Colonic mucosa (tissue), 4 donors: ENCODE data around the gene RALGPS1. TPM values are rescaled to one million over a fixed set of nuclear protein-coding genes. Genes with fewer than 3 reads are reported as not detected.

ENCODE experiments used
- DNase-seq: peaks from one replicate; pipeline ENCODE4 v3.0.0-alpha.2; 2020
- H3K27ac ChIP-seq: fragments of 200-600 bp; one replicate; pipeline ENCODE4 v1.8.0; 2021
- H3K27me3 ChIP-seq: fragments of 200-600 bp; one replicate; pipeline ENCODE4 v1.8.0; 2021
- H3K36me3 ChIP-seq: fragments of 200-600 bp; one replicate; pipeline ENCODE4 v1.8.0; 2021
- H3K4me1 ChIP-seq: fragments of 200-600 bp; one replicate; pipeline ENCODE4 v1.8.0; 2021; ENCODE audit warnings: mild to moderate bottlenecking
- H3K4me3 ChIP-seq: fragments of 200-600 bp; one replicate; pipeline ENCODE4 v1.8.0; 2021
- H3K9ac ChIP-seq, 2 donors: one replicate each; pipeline ENCODE4 v1.7.0; 2013; ENCODE audit warnings: control low read depth in 2 of 2, low read depth in 2 of 2, low read length in 2 of 2
- H3K9me3 ChIP-seq: fragments of 200-600 bp; one replicate; pipeline ENCODE4 v1.8.0; 2021
- intact Hi-C: fragments of 100-400 bp; cut with DNase I; formaldehyde crosslinking; loops from one replicate; pipeline ENCODE4 v1.14.1; 2022
- total RNA-seq, 2 donors: library from RNA; stranded (reverse); fragmentation: NEBNext Ultra II Directional in 1 of 2; extraction: Animal tissue kit (Norgen Biotek cat#: 25700) in 1 of 2; gene quantifications; one replicate each; pipeline ENCODE4 v1.2.1, GENCODE V29; 2021
- TF ChIP-seq, protein P1 (sequence below): fragments of 200-600 bp; IDR thresholded peaks from one replicate; pipeline ENCODE4 v1.8.0; 2022; ENCODE audit warnings: antibody characterized with exemption, mild to moderate bottlenecking
- donor health status: healthy.
- donor health status: DM: no; HTN: no; CAD: no.
- donor health status: DM: no; HTN: no; CAD: no.

RALGPS1 gene
- total RNA-seq, 2 donors from 2014 or later = 22.6 to 27.2 TPM

DNA sequence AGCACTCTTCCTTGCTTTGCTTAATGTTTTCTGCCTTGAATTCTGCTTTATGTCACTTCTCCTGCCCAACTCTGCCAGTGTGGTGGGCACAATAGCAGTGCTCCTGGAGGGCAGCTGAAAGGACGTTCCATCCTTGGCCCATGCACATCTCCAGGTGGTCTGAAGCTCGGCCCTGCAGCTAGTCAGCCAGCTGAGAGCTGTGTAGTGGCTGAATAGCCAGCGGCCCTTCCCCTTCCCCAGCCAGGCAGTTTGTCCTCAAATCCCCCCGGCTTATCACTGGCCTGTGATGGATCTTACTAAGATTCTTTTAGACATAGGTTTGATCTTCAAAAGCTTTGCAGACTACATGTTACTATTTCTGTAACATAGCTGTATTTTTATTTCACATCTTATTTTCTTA, 250.5 kb downstream of the RALGPS1 start:
- H3K27ac ChIP-seq = no peak overlapping the region
- no peaks in the 10 kb centered on the region for H3K9me3 ChIP-seq
- H3K4me3 ChIP-seq = no peak overlapping the region
- intact Hi-C loops = no loop called here
- DNase-seq = no peak
- H3K9ac ChIP-seq = no peak overlapping the region
- no peaks in the 10 kb centered on the region for H3K36me3 ChIP-seq
- no peaks in the 10 kb centered on the region for H3K4me1 ChIP-seq
- TF ChIP-seq, protein P1, sequence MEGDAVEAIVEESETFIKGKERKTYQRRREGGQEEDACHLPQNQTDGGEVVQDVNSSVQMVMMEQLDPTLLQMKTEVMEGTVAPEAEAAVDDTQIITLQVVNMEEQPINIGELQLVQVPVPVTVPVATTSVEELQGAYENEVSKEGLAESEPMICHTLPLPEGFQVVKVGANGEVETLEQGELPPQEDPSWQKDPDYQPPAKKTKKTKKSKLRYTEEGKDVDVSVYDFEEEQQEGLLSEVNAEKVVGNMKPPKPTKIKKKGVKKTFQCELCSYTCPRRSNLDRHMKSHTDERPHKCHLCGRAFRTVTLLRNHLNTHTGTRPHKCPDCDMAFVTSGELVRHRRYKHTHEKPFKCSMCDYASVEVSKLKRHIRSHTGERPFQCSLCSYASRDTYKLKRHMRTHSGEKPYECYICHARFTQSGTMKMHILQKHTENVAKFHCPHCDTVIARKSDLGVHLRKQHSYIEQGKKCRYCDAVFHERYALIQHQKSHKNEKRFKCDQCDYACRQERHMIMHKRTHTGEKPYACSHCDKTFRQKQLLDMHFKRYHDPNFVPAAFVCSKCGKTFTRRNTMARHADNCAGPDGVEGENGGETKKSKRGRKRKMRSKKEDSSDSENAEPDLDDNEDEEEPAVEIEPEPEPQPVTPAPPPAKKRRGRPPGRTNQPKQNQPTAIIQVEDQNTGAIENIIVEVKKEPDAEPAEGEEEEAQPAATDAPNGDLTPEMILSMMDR = no peak
- H3K27me3 ChIP-seq = no peaks in the 10 kb centered on the region

DNA sequence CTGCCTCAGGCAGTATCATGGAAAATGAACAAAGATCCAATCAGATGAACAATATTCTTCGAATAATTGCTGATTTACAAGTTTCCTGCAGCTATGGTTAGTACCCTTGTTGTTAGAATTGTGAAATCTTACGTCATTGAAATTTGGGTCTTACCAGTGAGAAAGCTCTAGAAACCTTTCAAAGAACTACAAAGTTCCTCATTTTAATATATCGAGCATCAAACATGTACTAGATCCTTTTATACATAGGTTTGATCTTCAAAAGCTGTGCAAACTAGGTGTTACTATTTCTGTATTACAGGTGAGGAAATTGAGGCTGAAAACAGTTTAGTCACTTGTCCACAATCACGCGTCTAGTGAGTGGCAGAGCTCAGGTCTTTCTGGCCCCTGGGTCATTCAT, 251.5 kb downstream of the RALGPS1 start:
- Histone ChIP-seq H3K27ac (no peak overlapping the region), H3K36me3 (no peaks in the 10 kb centered on the region), H3K4me3 (no peak overlapping the region), H3K27me3 (no peaks in the 10 kb centered on the region), H3K4me1 (no peaks in the 10 kb centered on the region), H3K9me3 (no peaks in the 10 kb centered on the region), H3K9ac (no peak overlapping the region)
- intact Hi-C loops = no loop called here
- TF ChIP-seq, protein P1 = no peak
- DNase-seq = no peak

DNA sequence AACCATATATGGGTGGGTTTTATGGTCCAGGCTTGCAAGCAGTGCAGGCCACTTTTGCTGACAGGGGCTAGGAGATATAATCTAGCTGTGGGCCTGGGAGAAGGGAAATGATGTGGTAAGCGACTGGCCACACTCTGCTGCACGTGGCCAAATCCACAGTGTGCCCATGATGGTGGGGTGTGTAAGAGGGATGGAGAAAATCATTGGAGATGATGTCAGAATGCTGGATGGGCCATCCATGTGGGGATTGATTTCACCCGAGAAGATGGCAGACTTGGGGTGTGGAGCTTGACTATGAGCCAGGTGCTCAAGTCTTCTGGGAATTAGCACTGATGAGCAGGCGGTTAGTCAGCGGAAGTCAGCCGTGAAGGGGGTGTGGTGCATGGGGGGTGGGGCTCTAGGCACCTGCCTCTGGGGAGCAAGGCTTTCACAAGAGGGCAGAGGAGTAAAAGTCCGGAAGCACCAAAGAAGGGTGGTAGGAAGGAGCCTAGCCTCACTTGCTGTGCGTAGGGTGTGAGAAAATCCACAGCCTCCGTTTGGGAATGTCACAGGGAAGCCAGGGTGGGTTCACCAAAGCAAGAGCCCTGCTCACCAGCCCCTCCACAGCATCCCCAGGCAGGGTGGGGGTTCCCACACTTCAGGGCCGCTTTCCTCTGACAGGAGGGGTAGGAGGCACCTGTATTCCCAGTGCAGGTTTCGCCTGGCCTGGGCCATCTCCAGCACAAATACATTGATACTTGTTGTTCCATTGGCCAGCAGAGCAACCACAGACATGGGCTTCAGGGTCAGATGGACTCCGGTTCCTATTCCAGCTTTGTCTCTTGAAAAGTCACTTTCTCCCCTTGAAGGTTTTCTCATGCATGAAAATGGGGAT, 252.3 kb downstream of the RALGPS1 start:
- no peak overlapping the region for H3K9ac ChIP-seq
- no peaks in the 10 kb centered on the region for H3K36me3 ChIP-seq
- H3K9me3 ChIP-seq = no peaks in the 10 kb centered on the region
- TF ChIP-seq, protein P1 = no peak
- H3K27me3 ChIP-seq = no peaks in the 10 kb centered on the region
- H3K4me1 ChIP-seq = no peaks in the 10 kb centered on the region
- no peak overlapping the region for H3K4me3 ChIP-seq
- DNase-seq = no peak
- intact Hi-C loops = no loop called here
- H3K27ac ChIP-seq = no peak overlapping the region

DNA sequence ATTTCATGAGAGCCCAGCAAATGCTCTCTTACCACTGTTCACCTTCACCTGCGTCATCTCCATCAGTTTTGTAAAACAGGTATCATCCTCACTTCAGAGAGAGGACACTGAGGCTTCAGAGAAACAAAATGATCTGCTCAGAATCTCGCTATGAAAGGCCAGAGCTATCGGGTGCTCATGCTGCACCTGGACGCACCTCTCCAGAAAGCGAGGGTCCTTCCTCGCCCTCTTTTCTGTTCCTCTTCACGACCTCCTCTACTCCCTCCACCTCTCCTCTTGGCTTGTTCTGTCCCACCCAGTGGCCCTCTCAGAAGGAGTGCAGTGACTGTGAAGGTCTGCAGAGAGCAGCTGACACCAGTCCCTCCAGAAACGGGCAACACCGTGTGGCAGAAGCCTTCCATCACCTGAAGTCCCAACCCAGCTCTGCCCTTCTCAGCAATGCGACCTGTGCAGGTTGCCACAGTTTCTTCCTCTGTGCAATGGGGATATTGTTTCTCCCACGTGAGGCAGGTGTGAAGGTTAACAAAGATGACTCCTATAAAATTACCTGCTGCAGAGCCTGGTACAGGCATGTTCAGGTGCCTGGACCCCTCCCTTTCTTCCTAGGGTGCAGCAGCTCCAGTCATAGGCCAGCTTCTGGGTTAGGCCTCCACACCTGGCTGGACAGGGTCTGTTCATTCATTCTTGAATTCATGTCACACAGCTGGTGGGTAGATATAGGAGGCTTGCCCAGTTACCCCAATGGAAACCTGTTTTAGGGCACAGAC, 253.2 kb downstream of the RALGPS1 start:
- Histone ChIP-seq H3K4me1 (no peaks in the 10 kb centered on the region), H3K4me3 (no peak overlapping the region), H3K27ac (no peak overlapping the region), H3K36me3 (no peaks in the 10 kb centered on the region), H3K27me3 (no peaks in the 10 kb centered on the region), H3K9me3 (no peaks in the 10 kb centered on the region), H3K9ac (no peak overlapping the region)
- TF ChIP-seq, protein P1 = no peak
- DNase-seq = no peak
- intact Hi-C loops = no loop called here

DNA sequence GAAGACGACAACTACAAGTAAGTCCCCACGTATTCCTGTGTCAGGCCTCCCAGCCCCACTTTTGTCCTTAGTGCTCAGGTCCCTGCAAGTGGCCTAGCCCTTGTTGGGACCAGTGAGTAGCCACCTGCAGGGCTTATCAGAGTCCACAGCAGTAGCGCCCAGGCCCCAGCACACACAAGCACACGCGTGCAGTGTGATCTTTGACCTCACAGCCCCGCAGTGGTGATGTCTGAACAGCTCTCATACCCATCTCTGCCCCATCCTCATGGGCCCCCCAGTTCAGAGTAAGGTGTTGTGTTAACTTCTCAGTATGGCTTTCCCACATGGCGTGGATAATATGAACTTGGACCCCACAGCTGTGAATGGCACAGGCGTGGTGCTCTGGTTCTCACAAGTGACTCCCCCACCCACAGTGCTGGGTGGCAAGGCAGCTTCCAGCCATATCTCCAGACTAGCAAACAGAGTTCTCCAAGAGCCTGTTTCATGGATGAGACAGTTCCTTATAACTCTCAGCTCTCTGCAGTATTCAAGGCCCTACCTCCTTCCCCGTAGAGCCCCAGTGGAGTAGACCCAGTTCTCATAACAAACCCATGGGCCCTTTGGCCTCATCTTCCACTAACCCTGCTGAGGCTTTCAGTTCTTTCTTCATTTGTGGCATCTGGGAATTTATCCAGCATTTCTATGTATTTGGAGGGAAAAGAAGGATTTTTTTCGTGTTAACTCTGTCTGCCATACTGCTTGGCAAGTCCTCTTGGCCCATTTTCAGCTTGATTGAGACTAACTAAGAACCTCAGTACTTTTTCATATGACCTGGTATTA, 254.4 kb downstream of the RALGPS1 start:
- Histone ChIP-seq H3K36me3 (no peaks in the 10 kb centered on the region), H3K27me3 (no peaks in the 10 kb centered on the region), H3K9me3 (no peaks in the 10 kb centered on the region), H3K4me3 (no peak overlapping the region), H3K27ac (no peak overlapping the region), H3K4me1 (no peaks in the 10 kb centered on the region), H3K9ac (no peak overlapping the region)
- intact Hi-C loops = no loop called here
- TF ChIP-seq, protein P1 = no peak
- DNase-seq = no peak
